ENCODE results near the gene THAP10.
A peak's percentile ranks its signal among the peaks of the same experiment; 100 is the strongest.

GRCh38 chr15:70853973-70854665 lies 38.1 kb downstream of the THAP10 start, which contains the start of gene LARP6:
- TF ChIP-seq CTCF (IDR thresholded peaks at IDR 0.05): no peak
- TF ChIP-seq POLR2A (IDR thresholded peaks at IDR 0.05): peak; percentile 82 to 90
- peak; percentile 76 for TF ChIP-seq POLR2AphosphoS5 (IDR thresholded peaks at IDR 0.05)
- no peak for TF ChIP-seq EP300 (IDR thresholded peaks at IDR 0.05)
